HG03025 (cell line): Measurements from ENCODE around the gene USP33.
"Not testable (repeated sequence)": the region's sequence is repeated elsewhere in the genome, so short reads cannot be mapped to it uniquely, and the experiment has no call there.

Source experiments
- ATAC-seq: cut with Tn5 transposase; IDR thresholded peaks from one replicate; pipeline ENCODE4 v1.9.1; 2021; ENCODE audit warnings: mild to moderate bottlenecking, moderate library complexity; ENCODE audit not compliant: unreplicated experiment, low FRiP score

Gene USP33

GRCh38 chr1:77742011-77742555 lies 17.6 kb downstream of the USP33 start:
- ATAC-seq: no peak

GRCh38 chr1:77741316-77741715 lies 18.3 kb downstream of the USP33 start:
- ATAC-seq: no peak

GRCh38 chr1:77739235-77739634 lies 20.4 kb downstream of the USP33 start:
- ATAC-seq: no peak

- ATAC-seq: no peak
These were observed 27.6 kb downstream of the USP33 start for GRCh38 chr1:77732090-77732489.

- ATAC-seq: no peak
These were observed 33.9 kb downstream of the USP33 start for GRCh38 chr1:77725706-77726105.

- ATAC-seq: no peak
These were observed 41.5 kb downstream of the USP33 start for GRCh38 chr1:77718181-77718580.

GRCh38 chr1:77716065-77716464 lies 43.6 kb downstream of the USP33 start:
- ATAC-seq: no peak

- no peak for ATAC-seq
These were observed 49.9 kb downstream of the USP33 start for GRCh38 chr1:77709727-77710126.

GRCh38 chr1:77706321-77706720 lies 53.3 kb downstream of the USP33 start:
- no peak for ATAC-seq

- ATAC-seq: no peak
These were observed 54.9 kb downstream of the USP33 start for GRCh38 chr1:77704736-77705135.

GRCh38 chr1:77699673-77700072 lies 60.0 kb downstream of the USP33 start:
- ATAC-seq: not testable (repeated sequence)

- no peak for ATAC-seq
These were observed 62.2 kb downstream of the USP33 start for GRCh38 chr1:77697441-77697840.

- ATAC-seq: peak; percentile 52
These were observed 70.7 kb downstream of the USP33 start for GRCh38 chr1:77688939-77689338.

- ATAC-seq: no peak
These were observed 72.1 kb downstream of the USP33 start for GRCh38 chr1:77687519-77687906.

- ATAC-seq: no peak
These were observed 72.7 kb downstream of the USP33 start for GRCh38 chr1:77686796-77687518.

GRCh38 chr1:77683160-77684148 lies 76.2 kb downstream of the USP33 start:
- ATAC-seq: peak; percentile 64

- ATAC-seq: peak; percentile 77
These were observed 77.0 kb downstream of the USP33 start, which contains the start of gene ZZZ3 for GRCh38 chr1:77682460-77683159. Gene ZZZ3, minus strand, starts transcription at chr1:77682658. Its CDS starts 49,304 bp downstream, at chr1:77633354.

GRCh38 chr1:77680173-77680572 lies 79.5 kb downstream of the USP33 start:
- no peak for ATAC-seq

GRCh38 chr1:77678660-77679610 lies 80.7 kb downstream of the USP33 start:
- no peak for ATAC-seq
